ENCODE results near the gene UNG.
"Not testable (repeated sequence)": the region's sequence is repeated elsewhere in the genome, so short reads cannot be mapped to it uniquely, and the experiment has no call there.

The UNG gene

DNA sequence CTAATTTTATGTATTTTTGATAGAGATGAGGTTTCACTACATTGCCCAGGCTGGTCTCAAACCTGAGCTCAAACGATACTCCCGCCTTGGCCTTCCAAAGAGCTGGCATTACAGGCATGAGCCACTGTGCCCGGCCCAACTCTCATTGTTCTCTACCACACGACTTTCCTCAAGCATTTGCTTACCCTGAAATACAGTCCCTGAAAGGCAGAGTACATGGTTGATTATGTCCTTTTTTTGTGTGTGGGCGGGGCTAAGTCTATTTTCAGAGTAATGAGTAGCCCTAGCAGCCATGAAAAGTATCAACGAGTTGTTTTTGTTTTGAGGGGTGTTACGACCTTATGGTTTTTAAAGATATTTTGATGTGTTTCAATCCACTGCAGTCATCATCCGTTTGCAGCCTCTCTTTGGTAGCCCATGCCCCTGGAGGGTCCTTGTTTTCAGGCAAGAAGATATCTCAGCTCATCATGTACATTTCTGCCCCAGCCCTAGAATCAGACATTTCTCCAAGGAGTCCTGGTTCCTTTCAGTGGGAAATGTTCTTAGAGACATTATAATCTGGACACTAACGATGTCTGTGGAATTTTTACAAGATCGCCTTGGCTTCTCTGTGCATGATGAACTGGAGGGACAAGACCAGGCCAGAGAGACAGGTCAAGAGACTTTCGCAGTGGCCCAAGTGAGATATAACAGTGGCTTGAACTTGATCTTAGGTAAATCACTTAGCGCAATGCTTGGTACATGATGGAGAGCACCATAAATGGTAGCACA, 27.7 kb downstream of the UNG start:
- no peak for DNase-seq

DNA sequence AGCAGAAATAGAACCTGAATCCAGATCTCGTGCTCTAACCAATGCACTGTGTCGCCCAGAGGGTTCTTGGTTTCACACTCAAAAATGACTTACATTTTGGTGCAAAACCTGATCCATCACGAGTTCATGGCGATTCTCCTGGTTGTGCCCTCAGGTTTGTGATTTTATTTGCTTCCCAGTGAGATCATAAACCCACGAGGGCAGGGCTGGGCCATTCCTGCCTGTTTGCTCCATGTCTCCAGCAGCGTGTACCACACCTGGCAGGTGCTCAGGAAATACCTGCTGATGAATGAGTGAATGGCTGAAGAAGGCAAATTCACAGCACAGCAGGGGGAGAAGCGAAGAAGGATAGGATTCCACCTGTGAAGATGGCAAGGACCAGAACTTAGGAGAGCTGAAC, 28.4 kb downstream of the UNG start:
- no peak for DNase-seq

- DNase-seq: no peak
These were observed 29.4 kb downstream of the UNG start for GRCh38 chr12:109126784-109127183.

DNA sequence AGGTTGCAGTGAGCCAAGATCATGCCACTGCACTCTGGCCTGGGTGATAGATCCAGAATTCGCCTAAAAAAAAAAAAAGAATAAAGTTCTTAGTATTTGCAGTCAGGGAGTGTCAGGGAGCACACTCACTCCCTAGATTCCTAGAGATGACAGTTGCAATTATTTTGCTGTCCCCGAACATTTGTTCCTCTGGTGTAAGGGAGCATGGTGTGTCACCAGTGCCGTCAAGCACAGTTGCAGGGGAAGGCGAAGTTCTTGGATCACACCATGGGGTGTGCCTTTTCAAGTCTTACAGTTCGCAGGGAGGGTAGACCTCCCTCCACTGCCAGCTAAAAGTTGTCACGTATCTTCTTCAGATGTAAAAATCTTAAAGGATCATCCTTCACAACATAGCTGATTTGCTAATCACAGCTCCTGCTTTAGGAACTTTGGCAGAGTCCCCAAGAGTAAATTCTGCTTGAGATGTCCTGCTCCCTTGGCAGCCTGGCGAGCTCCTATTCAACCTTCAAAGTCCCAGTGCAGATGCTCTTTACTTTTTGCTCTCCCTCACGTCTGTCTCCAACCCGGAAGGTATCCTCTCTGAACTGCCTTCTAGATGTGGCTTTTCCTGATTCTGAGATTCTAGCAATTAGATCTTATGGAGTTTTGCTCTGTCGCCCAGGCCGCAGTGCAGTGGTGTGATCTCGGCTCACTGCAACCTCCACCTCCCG, 30.3 kb downstream of the UNG start:
- DNase-seq: no peak

GRCh38 chr12:109130297-109131153, 33.1 kb downstream of the UNG start:
- no peak for DNase-seq

DNA sequence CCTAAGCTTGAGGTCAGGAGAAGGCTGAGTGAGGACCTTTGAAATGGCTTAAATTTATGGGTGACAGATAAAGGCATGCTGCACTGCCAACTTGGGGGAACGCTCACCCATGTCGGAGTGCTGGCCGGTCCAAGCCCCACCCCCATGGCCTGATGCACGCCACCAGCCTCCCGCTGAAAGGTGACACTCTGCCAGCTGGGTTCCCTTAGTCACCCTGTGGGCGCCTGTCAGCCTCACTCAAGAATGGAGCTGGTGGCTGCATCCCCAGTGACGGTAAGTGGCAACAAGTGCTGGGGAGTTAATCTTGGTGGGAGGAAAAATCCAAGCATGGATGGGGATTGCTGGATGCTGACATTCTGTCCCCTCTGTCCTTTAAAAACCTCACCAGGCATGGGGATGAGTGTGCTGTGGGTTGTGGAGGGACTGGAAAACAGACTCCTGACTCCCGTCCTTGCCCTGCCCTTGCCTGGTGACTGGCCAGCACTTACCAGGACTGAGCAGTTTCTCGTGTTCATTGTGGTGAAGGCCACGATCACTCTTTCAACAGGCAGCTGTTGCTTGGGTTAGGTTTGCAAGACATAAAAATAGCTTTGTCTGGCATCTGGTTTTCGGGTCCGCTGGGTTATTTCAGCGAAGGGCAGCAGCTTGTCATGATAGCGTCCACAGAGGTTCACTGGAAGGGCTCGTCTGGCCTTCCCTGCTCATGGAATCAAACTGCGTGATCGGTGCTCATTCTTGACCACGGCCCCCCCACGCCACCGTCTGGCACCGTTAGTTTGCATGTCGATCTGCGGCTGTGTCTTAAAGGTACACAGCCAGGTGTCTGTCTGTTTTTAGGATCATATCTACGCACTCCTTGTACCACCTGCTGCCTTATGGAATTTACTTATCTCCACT, 34.0 kb downstream of the UNG start:
- DNase-seq: no peak

DNA sequence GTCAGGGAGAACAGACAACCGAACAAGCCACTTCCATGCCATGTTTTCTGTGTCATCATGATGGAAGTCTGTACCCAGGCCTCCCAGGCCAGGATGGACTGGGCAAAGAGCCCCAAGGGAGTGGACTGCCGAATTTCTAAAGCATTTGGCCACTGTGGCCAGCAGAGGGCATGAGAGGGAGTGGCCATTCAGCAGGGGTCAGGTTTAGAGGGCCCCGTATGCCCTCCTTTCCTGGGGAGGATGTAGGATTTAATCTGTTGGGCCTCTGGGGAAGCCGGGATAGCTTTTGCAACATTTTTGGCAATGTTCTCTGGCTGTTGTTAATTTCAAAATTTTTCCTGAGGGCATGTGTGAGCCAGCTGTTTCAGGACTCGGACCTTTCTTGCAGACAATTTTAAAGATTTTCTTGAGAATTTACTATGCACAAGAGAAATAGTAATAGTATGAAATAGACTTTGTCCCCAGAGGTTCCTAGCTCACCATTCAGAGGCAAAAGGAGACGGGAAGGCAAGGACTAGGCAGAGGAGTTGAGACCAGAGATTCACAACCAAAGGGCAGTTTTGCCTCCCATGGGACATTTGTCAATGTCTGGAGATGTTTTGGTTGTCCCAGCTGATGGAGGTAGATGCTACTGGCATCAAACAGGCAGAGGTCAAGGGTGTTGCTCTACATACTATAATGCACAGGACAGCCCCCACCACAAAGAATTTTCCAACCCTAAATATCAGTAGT, 37.0 kb downstream of the UNG start:
- DNase-seq: no peak

GRCh38 chr12:109137055-109137454, 39.7 kb downstream of the UNG start:
- no peak for DNase-seq

- DNase-seq: no peak
These were observed 42.0 kb downstream of the UNG start for GRCh38 chr12:109139360-109139759.

DNA sequence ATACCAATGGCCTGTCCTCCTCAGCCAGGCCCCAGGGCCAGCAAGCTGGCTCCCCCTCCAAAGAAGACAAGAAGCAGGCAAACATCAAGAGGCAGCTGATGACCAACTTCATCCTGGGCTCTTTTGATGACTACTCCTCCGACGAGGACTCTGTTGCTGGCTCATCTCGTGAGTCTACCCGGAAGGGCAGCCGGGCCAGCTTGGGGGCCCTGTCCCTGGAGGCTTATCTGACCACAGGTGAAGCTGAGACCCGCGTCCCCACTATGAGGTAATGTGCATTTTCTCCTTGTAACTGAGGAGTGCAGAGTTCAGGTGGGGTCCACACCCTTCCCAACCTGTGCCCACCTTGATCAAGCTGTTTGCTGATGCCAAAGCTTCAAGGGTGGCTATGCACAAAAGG, 42.4 kb downstream of the UNG start:
- no peak for DNase-seq

- DNase-seq: no peak
These were observed 43.2 kb downstream of the UNG start for GRCh38 chr12:109140560-109140959.

DNA sequence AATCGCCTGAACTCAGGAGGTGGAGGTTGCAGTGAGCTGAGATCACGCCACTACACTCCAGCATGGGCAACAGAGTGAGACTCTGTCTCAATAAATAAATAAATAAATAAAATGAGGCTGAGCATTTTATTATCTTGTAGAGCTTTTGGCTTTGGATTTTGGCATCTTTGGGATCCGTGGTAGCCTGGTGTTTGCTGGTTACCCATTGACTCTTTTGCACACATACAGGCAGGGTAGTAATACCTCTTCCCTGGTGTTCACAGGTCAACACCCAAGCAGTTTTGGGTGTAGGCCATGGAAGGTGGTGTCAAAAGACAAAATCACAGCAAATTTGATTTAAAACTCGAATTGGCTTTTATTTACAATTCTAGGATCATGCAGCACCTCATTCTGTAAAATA, 46.8 kb downstream of the UNG start:
- no peak for DNase-seq

DNA sequence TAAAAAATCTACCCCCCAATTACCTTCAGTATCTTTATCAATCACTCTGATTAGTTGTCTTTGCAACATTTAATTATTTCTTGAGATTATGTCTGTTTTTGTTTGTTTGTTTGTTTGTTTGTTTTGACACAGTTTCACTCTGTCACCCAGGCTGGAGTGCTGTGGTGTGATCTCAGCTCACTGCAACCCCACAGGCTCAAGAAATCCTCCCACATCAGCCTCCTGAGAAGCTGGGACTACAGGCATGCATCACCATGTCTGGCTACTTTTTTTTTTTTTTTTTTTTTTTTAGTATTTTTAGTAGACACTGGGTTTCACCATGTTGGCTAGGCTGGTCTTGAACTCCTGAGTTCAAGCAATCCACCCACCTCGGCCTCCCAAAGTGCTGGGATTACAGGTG, 49.7 kb downstream of the UNG start:
- DNase-seq: not testable (repeated sequence)

DNA sequence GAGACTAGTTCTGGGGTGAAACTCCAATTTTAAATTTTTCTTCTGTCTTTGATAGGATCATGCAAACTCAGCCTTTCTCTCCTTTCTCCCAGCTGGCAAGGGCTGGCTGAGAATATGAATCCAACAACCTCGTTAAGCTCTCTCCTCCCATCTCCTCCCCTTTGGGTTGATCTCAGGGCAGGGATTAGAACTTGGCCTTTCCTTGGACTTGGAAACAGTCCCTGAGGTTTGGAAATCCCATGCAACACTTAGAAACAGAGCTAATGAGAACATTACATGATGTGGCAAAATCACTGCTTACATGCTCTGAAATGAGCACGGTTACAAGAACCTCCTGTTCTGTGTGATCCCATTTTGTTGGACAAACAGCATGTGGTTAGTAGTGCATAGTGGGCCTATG, 50.6 kb downstream of the UNG start:
- no peak for DNase-seq

DNA sequence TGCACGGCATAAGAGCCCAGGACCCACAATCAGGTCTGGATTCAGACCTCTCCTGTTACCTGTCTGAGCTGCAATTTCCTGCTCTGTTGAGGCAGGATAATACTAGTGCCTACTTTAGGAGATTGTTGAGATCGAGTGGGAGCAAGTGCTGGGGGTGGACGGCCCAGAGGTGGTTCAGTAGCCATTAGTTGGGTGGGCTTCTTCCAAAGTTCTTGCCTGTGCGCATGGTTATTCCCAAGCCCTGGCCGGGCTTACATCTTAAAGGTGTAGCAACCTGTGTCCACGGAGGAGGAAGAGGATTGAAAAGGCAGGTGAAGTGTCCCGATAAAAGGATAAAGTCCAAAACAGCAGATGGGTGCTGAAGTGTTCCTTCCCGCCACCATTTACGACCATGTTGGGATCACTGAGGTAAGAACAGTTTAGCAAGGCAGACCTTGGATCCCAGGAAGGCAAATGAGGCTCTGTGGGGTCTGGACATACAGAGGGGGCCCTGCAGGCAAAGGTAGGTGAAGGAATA, 52.8 kb downstream of the UNG start:
- no peak for DNase-seq

- DNase-seq: no peak
These were observed 54.1 kb downstream of the UNG start for GRCh38 chr12:109151457-109151856.

DNA sequence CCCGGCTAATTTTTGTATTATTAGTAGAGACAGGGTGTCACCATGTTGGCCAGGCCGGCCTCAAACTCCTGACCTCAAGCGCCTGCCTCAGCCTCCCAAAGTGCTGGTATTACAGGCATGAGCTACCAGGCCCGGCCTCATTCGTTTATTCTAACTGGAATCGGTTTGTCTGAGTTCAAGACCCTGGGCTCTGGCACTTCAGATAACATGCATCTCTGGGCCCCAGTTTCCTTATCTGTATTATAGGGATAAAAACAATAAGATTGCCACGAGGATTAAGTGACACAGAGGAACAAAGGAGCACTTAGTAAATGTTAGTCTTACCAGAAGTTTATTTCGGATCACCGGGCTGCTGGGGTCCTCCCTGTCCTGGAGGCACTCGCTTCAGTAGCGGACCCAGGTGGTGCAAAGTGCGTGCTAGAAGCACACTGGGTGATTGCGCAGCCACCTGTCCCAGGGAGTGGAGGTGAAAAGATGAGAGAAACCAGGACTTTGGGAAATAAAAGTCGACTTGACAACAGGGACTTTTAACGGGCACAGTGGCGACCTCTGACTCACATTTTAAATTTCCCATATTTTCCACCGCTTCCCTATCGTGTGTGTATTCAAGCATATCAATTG, 56.5 kb downstream of the UNG start:
- DNase-seq: no peak

- DNase-seq: peak; percentile 88
These were observed 57.3 kb downstream of the UNG start for GRCh38 chr12:109154451-109155438.

DNA sequence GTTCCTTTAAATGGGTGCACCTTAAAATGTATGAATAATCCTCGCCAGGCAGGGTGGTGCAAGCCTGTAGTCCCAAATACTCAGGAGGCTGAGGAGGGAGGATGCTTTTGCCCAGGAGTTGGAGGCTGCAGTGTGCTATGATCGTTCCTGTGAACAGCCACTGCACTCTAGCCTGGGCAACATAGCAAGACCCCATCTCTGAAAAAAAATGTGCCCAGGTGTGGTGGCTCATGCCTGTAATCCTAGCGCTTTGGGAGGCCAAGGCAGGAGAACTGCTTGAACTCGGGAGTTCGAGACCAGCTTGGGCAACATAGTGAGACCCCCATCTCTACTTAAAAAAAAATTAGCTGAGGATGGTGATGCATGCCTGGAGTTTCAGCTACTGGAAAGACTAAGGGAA, 58.6 kb downstream of the UNG start:
- no peak for DNase-seq

DNA sequence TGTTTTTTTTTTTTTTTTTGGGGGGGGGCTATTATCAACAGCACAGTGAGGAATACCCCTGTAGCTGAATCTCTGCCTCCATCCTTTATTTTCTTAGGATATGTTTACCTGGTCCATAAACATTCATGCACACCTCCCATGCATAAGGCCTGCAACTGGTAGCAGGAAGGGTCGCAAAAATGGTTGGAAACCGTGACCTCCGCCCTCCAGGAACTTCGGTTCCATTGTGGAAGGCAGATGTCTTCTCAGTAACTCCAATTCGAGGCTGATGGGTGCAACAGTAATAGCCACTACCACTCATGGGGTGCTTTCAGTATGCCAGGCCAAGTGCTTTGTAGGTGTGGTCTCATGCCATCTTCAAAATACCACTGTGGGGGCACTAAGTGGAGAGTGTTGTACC, 59.2 kb downstream of the UNG start:
- DNase-seq: no peak
